Astrocyte (in vitro differentiated cells and primary cell): ENCODE measurements around the gene ADCY1.

Source experiments
- EZH2 ChIP-seq: IDR thresholded peaks from 2 replicates; pipeline ENCODE4 v1.6.1; 2012; ENCODE audit warnings: mild to moderate bottlenecking, low read length, inconsistent platforms; ENCODE audit not compliant: insufficient read depth
- TF ChIP-seq, protein P1 (sequence below): IDR thresholded peaks from 2 replicates; pipeline ENCODE4 v1.5.1; 2011; ENCODE audit warnings: low read depth, mild to moderate bottlenecking, inconsistent platforms, low read length, moderate library complexity; ENCODE audit not compliant: insufficient read depth

DNA sequence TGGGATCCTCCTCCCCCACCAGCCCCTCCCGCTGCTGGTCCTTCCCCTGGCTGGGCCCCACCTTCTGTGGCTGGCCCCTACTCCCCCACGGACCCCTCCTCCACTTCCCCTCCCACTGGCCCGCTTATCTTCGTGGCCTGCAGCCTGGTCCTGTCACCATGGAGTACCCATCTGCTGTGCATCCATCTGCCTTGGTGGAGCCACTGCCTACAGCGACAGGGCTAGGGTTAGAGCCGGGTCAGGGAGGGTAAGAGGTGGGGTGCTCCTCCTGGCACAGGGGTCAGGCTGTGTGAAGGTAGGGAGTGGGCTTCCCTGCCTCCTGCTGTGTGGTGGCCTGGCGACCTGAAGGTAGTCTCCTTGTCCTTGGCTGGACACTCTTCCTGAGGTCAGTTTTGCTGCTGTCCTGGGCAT lies 5.2 kb downstream of the ADCY1 start:
- TF ChIP-seq, protein P1, sequence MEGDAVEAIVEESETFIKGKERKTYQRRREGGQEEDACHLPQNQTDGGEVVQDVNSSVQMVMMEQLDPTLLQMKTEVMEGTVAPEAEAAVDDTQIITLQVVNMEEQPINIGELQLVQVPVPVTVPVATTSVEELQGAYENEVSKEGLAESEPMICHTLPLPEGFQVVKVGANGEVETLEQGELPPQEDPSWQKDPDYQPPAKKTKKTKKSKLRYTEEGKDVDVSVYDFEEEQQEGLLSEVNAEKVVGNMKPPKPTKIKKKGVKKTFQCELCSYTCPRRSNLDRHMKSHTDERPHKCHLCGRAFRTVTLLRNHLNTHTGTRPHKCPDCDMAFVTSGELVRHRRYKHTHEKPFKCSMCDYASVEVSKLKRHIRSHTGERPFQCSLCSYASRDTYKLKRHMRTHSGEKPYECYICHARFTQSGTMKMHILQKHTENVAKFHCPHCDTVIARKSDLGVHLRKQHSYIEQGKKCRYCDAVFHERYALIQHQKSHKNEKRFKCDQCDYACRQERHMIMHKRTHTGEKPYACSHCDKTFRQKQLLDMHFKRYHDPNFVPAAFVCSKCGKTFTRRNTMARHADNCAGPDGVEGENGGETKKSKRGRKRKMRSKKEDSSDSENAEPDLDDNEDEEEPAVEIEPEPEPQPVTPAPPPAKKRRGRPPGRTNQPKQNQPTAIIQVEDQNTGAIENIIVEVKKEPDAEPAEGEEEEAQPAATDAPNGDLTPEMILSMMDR, result no peak
- no peak for TF ChIP-seq EZH2
